A549 treated with AZD2906 at 1 μM for 4 hours (cell line): ENCODE measurements around the gene ZNF20. TPM values are rescaled to one million over a fixed set of nuclear protein-coding genes. Genes with fewer than 3 reads are reported as not detected.

Experiments used
- total RNA-seq: library from RNA; stranded (reverse); fragments of 200-300 nt; extraction: Qiagen RNA extraction; gene quantifications from 5 replicates; pipeline ENCODE4 v1.2.3, GENCODE V29; 2022

ZNF20 gene
- 0.13 to 0.29 TPM (median 0.22 TPM) in 4 of 5 replicates, not detected in the other for total RNA-seq

GRCh38 chr19:12139885-12140544 lies at the start of gene ZNF20:
Gene ZNF20 (minus strand): TSS chr19:12140350. CDS start chr19:12140182, 168 bp downstream.

GRCh38 chr19:12162882-12163806 lies 23.0 kb upstream of the ZNF20 start, which contains the start of gene ZNF136:
Gene ZNF136 (plus strand): TSS chr19:12163096. CDS start chr19:12163204, 108 bp downstream.

GRCh38 chr19:12156223-12157058 lies 16.3 kb upstream of the ZNF20 start, which contains the start of gene ZNF625:
Gene ZNF625 (minus strand): TSS chr19:12156734. CDS start chr19:12156558, 176 bp downstream.

Other genes with a start within 250 kb of the ZNF20 start
- 0.21 to 0.31 TPM (median 0.24 TPM) in 5 replicates for gene ZNF700, start 215.2 kb downstream of the ZNF20 start, total RNA-seq
- not detected in 5 replicates for gene ZNF763, start 175.3 kb downstream of the ZNF20 start, total RNA-seq
- not detected in 5 replicates for gene ZNF433, start 104.7 kb downstream of the ZNF20 start, total RNA-seq
- gene ZNF878, start 87.4 kb downstream of the ZNF20 start, total RNA-seq, result not detected in 5 replicates
- not detected in 5 replicates for gene ZNF844, start 75.6 kb downstream of the ZNF20 start, total RNA-seq
- gene ZNF625, start 16.4 kb upstream of the ZNF20 start, total RNA-seq, result not detected in 5 replicates
- 1.1 to 3.4 TPM (median 1.4 TPM) in 5 replicates for gene ZNF136, start 22.7 kb upstream of the ZNF20 start, total RNA-seq
- gene ZNF44, start 154.5 kb upstream of the ZNF20 start, total RNA-seq, result 0.65 to 0.90 TPM (median 0.70 TPM) in 5 replicates
- gene ZNF563, start 193.3 kb upstream of the ZNF20 start, total RNA-seq, result not detected in 5 replicates
- not detected in 5 replicates for gene ZNF442, start 225.3 kb upstream of the ZNF20 start, total RNA-seq